K562 (cell line): ENCODE measurements around the gene MRNIP. TPM values are rescaled to one million over a fixed set of nuclear protein-coding genes. Genes with fewer than 3 reads are reported as not detected.
A peak's percentile ranks its signal among the peaks of the same experiment; 100 is the strongest.

Source experiments
- DEAF1 ChIP-seq: fragments of 450-650 bp; formaldehyde crosslinking; IDR thresholded peaks from 2 replicates; pipeline ENCODE4 v1.4.0; 2020; ENCODE audit warnings: mild to moderate bottlenecking, moderate library complexity
- FIP1L1 ChIP-seq: fragments of 200-400 bp; formaldehyde crosslinking; IDR thresholded peaks from 2 replicates; pipeline ENCODE4 v1.6.1; 2018; ENCODE audit warnings: mild to moderate bottlenecking, low read depth, low read length; ENCODE audit not compliant: poor library complexity, severe bottlenecking
- HMGN3 ChIP-seq: IDR thresholded peaks from 2 replicates; pipeline ENCODE4 v1.6.1; 2011; ENCODE audit warnings: borderline replicate concordance, low read depth, mild to moderate bottlenecking, mixed read lengths, low read length; ENCODE audit not compliant: insufficient read length; ENCODE audit errors: extremely low read depth
- MAFK ChIP-seq: IDR thresholded peaks from 2 replicates; pipeline ENCODE4 v1.6.1; 2011; ENCODE audit warnings: low read length, improper control_type of control experiment
- MNT ChIP-seq, 2 experiments: fragments of 450-650 bp; conservative IDR thresholded peaks; 2 replicates each; pipeline ENCODE4 v1.6.1; 2017; ENCODE audit warnings: mild to moderate bottlenecking in 2 of 2, moderate library complexity in 2 of 2
- SRSF3 ChIP-seq: fragments of 200-400 bp; formaldehyde crosslinking; IDR thresholded peaks from 2 replicates; pipeline ENCODE4 v1.6.1; 2016; ENCODE audit warnings: mild to moderate bottlenecking, low read length, moderate library complexity; ENCODE audit not compliant: insufficient read depth
- TAF1 ChIP-seq: IDR thresholded peaks from 2 replicates; pipeline ENCODE4 v1.6.1; 2011; ENCODE audit warnings: mild to moderate bottlenecking, low read length, moderate library complexity; ENCODE audit not compliant: insufficient read depth, control insufficient read depth, severe bottlenecking; ENCODE audit errors: extremely low read depth
- ZBTB49 ChIP-seq: sonication (generic); formaldehyde crosslinking; IDR thresholded peaks from 2 replicates; pipeline ENCODE4 v1.8.0; 2022; ENCODE audit warnings: missing genetic modification reagents, mild to moderate bottlenecking, borderline replicate concordance
- ZNF785 ChIP-seq: fragments of 250-450 bp; sonication (Bioruptor Pico); IDR thresholded peaks from 2 replicates; pipeline ENCODE4 v1.4.0; 2020; ENCODE audit warnings: mild to moderate bottlenecking
- polyA plus RNA-seq, 8 experiments: library from polyadenylated mRNA; depleted of rRNA in 4 of 8; stranded (reverse) in 5 of 8; unstranded in 3 of 8; fragments of >200 nt; fragmentation: Nextera tagmentation in 2 of 8; fragmentation: Illumina TruSeq in 1 of 8; extraction: Ambion mirVana in 2 of 8; extraction: Trizol in 1 of 8; gene quantifications; 2 replicates each; pipeline versions ENCODE4 v1.2.1 to v1.2.3, GENCODE V29; 2011 to 2014; ENCODE audit warnings: inconsistent platforms in 1 of 8, missing spikeins in 1 of 8
- total RNA-seq, 7 experiments: library from RNA; depleted of rRNA in 6 of 7; stranded (reverse); fragments of >200 nt in 6 of 7; fragmentation: Illumina TruSeq in 2 of 7; extraction: Trizol in 2 of 7; gene quantifications; 2 replicates each; pipeline versions ENCODE4 v1.2.1 to v1.2.3, GENCODE V29; 2011 to 2021; ENCODE audit warnings: low replicate concordance in 1 of 7
- TF ChIP-seq, protein P1 (sequence below): sonication (generic); formaldehyde crosslinking; IDR thresholded peaks from 2 replicates; pipeline ENCODE4 v1.8.0; 2023; ENCODE audit warnings: mild to moderate bottlenecking, missing genetic modification reagents
- TF ChIP-seq, protein P2 (sequence below), 3 experiments: fragments of 200-800 bp in 1 of 3; fragments of 250-450 bp in 1 of 3; fragments of 450-650 bp in 1 of 3; sonication (Bioruptor Pico) in 1 of 3; sonication (Bioruptor generic) in 1 of 3; formaldehyde crosslinking in 1 of 3; IDR thresholded peaks; 2 replicates each; pipeline versions ENCODE4 v1.6.1 to v1.8.0; 2016 to 2022; ENCODE audit warnings: mild to moderate bottlenecking in 2 of 3, missing genetic modification characterization in 2 of 3, missing compliant biosample characterization in 1 of 3, moderate library complexity in 1 of 3

The MRNIP gene
- total and polyA plus RNA-seq, 9 of the 15 experiments (the other 6 are each of a cell fraction or from before 2014, with no cell fraction given) = 3.6 to 39.0 (median 16.8) TPM

- 0 out of 2 replicates have a peak, but pooled peaks have one; percentile 83 for TF ChIP-seq ZBTB49
- no peak for TF ChIP-seq ZNF785 (CRISPR knock-in tag)
- TF ChIP-seq, protein P1, sequence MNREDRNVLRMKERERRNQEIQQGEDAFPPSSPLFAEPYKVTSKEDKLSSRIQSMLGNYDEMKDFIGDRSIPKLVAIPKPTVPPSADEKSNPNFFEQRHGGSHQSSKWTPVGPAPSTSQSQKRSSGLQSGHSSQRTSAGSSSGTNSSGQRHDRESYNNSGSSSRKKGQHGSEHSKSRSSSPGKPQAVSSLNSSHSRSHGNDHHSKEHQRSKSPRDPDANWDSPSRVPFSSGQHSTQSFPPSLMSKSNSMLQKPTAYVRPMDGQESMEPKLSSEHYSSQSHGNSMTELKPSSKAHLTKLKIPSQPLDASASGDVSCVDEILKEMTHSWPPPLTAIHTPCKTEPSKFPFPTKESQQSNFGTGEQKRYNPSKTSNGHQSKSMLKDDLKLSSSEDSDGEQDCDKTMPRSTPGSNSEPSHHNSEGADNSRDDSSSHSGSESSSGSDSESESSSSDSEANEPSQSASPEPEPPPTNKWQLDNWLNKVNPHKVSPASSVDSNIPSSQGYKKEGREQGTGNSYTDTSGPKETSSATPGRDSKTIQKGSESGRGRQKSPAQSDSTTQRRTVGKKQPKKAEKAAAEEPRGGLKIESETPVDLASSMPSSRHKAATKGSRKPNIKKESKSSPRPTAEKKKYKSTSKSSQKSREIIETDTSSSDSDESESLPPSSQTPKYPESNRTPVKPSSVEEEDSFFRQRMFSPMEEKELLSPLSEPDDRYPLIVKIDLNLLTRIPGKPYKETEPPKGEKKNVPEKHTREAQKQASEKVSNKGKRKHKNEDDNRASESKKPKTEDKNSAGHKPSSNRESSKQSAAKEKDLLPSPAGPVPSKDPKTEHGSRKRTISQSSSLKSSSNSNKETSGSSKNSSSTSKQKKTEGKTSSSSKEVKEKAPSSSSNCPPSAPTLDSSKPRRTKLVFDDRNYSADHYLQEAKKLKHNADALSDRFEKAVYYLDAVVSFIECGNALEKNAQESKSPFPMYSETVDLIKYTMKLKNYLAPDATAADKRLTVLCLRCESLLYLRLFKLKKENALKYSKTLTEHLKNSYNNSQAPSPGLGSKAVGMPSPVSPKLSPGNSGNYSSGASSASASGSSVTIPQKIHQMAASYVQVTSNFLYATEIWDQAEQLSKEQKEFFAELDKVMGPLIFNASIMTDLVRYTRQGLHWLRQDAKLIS (CRISPR knock-in tag) = peak; percentile 93
- peak; percentile 97 for TF ChIP-seq HMGN3
- no peak for TF ChIP-seq SRSF3
- TF ChIP-seq MNT (conservative IDR thresholded peaks at IDR 0.05) = peak; percentile 76 to 86
- TF ChIP-seq FIP1L1 = peak; percentile 93
- TF ChIP-seq TAF1 = peak; percentile 57
- TF ChIP-seq, protein P2, sequence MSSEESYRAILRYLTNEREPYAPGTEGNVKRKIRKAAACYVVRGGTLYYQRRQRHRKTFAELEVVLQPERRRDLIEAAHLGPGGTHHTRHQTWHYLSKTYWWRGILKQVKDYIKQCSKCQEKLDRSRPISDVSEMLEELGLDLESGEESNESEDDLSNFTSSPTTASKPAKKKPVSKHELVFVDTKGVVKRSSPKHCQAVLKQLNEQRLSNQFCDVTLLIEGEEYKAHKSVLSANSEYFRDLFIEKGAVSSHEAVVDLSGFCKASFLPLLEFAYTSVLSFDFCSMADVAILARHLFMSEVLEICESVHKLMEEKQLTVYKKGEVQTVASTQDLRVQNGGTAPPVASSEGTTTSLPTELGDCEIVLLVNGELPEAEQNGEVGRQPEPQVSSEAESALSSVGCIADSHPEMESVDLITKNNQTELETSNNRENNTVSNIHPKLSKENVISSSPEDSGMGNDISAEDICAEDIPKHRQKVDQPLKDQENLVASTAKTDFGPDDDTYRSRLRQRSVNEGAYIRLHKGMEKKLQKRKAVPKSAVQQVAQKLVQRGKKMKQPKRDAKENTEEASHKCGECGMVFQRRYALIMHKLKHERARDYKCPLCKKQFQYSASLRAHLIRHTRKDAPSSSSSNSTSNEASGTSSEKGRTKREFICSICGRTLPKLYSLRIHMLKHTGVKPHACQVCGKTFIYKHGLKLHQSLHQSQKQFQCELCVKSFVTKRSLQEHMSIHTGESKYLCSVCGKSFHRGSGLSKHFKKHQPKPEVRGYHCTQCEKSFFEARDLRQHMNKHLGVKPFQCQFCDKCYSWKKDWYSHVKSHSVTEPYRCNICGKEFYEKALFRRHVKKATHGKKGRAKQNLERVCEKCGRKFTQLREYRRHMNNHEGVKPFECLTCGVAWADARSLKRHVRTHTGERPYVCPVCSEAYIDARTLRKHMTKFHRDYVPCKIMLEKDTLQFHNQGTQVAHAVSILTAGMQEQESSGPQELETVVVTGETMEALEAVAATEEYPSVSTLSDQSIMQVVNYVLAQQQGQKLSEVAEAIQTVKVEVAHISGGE (CRISPR knock-in tag; IDR thresholded peaks at IDR 0.05) = no peak
- TF ChIP-seq DEAF1 = no peak
- no peak for TF ChIP-seq MAFK
These were observed 37.1 kb downstream of the MRNIP start (continued) for GRCh38 chr5:179821298-179822058.
